Right lobe of liver (tissue), 6 donors: Measurements from ENCODE around the gene POFUT2. TPM values are rescaled to one million over a fixed set of nuclear protein-coding genes. Genes with fewer than 3 reads are reported as not detected.

Experiments used
- ATAC-seq, 4 donors: fragments of 200-7000 bp; cut with Tn5 transposase; one replicate each; pipeline ENCODE4 v1.9.1; 2020; ENCODE audit warnings: mild to moderate bottlenecking in 4 of 4, moderate library complexity in 4 of 4
- DNase-seq, 3 donors: peaks; one replicate each; pipeline ENCODE4 v3.0.0-alpha.2; 2020
- H3K27ac ChIP-seq, 3 donors: fragments of 200-600 bp; one replicate each; pipeline ENCODE4 v1.8.0; 2022
- H3K27me3 ChIP-seq, 2 donors: fragments of 200-600 bp; one replicate each; pipeline ENCODE4 v1.8.0; 2022
- H3K36me3 ChIP-seq, 4 donors: fragments of 200-600 bp; sonication (generic) in 1 of 4; one replicate each; pipeline versions ENCODE4 v1.5.1 to v1.8.0; 2017 to 2022; ENCODE audit warnings: control low read depth in 1 of 4
- H3K4me1 ChIP-seq, 4 donors: fragments of 200-600 bp; sonication (generic) in 1 of 4; one replicate each; pipeline versions ENCODE4 v1.5.1 to v1.8.0; 2017 to 2022; ENCODE audit warnings: control low read depth in 1 of 4
- H3K4me3 ChIP-seq, 3 donors: fragments of 200-600 bp; one replicate each; pipeline ENCODE4 v1.8.0; 2022
- H3K9me3 ChIP-seq, 4 donors: fragments of 200-600 bp; sonication (generic) in 1 of 4; one replicate each; pipeline versions ENCODE4 v1.5.1 to v1.8.0; 2017 to 2022; ENCODE audit warnings: control low read depth in 1 of 4
- POLR2A ChIP-seq: fragments of 450-650 bp; IDR thresholded peaks from one replicate; pipeline ENCODE4 v1.6.1; 2017; ENCODE audit warnings: antibody characterized with exemption, mild to moderate bottlenecking
- WGBS: methylation state at CpG from one replicate; pipeline ENCODE4 v1.1.6; 2018; ENCODE audit warnings: low coverage, low lambda C conversion rate; ENCODE audit not compliant: insufficient coverage; ENCODE audit errors: missing lambda C conversion rate; 5-methylcytosine and 5-hydroxymethylcytosine counted together
- intact Hi-C, 2 donors: fragments of 100-400 bp; cut with DNase I; formaldehyde crosslinking; loops; one replicate each; pipeline versions ENCODE4 v1.11.2 to v1.14.1; 2022
- total RNA-seq, 6 experiments: library from RNA; depleted of rRNA in 2 of 6; stranded (reverse); fragments of >200 nt in 2 of 6; fragmentation: NEBNext Ultra II Directional in 3 of 6; extraction: Animal tissue kit (Norgen Biotek cat#: 25700) in 3 of 6; gene quantifications; one replicate each; pipeline versions ENCODE4 v1.1.0 to v1.2.4, GENCODE V29; 2016 to 2023
- TF ChIP-seq, protein P1 (sequence below), 4 donors: fragments of 200-600 bp in 3 of 4; fragments of 450-650 bp in 1 of 4; IDR thresholded peaks; one replicate each; pipeline versions ENCODE4 v1.5.1 to v1.8.0; 2016 to 2022; ENCODE audit warnings: antibody characterized with exemption in 4 of 4, mild to moderate bottlenecking in 2 of 4
- donor health status: DM: no; HTN: yes; CAD: no.
- donor health status: DM: no; HTN: no; CAD: no.
- donor health status: DM: no; HTN: no; CAD: no.
- donor health status: DM: no; HTN: yes; CAD: no.
- donor health status: DM: no; HTN: yes; CAD: no.

POFUT2 gene
- total RNA-seq, 6 experiments from 2014 or later = 10.5 to 22.0 (median 13.7) TPM

DNA sequence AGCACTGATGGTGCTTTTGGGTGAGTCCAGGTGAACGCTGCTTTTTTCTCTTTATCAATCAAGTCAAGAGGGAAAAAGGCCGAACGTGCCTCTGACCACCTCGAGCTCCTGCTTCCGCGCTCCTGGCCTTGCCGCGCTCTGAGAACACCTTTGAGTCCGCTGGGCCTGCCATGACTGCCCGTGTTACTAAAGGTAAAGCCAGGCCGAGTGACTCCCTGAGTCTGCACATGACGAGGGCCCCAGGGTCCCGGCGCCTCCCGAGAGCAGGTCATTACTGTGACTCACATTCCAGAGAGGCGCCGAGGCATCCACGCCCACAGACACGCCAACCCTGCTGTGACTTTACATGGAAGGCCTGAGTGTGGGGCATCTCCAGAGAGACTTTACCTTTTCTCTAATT lies 11.1 kb downstream of the POFUT2 start:
- H3K36me3 ChIP-seq = peaks cover 0 to 62% (median 23%) of the 10 kb centered on the region in 4 donors
- 92% methylated on average over 5 of the region's 19 CpGs for WGBS
- H3K27ac ChIP-seq = no peak overlapping the region
- ATAC-seq (peak in 1 of 4 donors; percentile 33), DNase-seq (peak; percentile 15 to 40 (median 39))
- no peaks in the 10 kb centered on the region for H3K4me1 ChIP-seq
- intact Hi-C loops = no loop called here
- no peak overlapping the region for H3K4me3 ChIP-seq
- H3K27me3 ChIP-seq = no peaks in the 10 kb centered on the region
- TF ChIP-seq, protein P1, sequence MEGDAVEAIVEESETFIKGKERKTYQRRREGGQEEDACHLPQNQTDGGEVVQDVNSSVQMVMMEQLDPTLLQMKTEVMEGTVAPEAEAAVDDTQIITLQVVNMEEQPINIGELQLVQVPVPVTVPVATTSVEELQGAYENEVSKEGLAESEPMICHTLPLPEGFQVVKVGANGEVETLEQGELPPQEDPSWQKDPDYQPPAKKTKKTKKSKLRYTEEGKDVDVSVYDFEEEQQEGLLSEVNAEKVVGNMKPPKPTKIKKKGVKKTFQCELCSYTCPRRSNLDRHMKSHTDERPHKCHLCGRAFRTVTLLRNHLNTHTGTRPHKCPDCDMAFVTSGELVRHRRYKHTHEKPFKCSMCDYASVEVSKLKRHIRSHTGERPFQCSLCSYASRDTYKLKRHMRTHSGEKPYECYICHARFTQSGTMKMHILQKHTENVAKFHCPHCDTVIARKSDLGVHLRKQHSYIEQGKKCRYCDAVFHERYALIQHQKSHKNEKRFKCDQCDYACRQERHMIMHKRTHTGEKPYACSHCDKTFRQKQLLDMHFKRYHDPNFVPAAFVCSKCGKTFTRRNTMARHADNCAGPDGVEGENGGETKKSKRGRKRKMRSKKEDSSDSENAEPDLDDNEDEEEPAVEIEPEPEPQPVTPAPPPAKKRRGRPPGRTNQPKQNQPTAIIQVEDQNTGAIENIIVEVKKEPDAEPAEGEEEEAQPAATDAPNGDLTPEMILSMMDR (IDR thresholded peaks at IDR 0.05) = no peak
- TF ChIP-seq POLR2A = no peak
- peaks cover 0 to 3% (median 0%) of the 10 kb centered on the region in 4 donors for H3K9me3 ChIP-seq

GRCh38 chr21:45270306-45270821 lies 17.3 kb downstream of the POFUT2 start:
- H3K36me3 ChIP-seq = peaks cover 0 to 39% (median 13%) of the 10 kb centered on the region in 4 donors
- intact Hi-C loops = no loop called here
- peak; percentile 30 to 64 (median 48) for ATAC-seq

DNA sequence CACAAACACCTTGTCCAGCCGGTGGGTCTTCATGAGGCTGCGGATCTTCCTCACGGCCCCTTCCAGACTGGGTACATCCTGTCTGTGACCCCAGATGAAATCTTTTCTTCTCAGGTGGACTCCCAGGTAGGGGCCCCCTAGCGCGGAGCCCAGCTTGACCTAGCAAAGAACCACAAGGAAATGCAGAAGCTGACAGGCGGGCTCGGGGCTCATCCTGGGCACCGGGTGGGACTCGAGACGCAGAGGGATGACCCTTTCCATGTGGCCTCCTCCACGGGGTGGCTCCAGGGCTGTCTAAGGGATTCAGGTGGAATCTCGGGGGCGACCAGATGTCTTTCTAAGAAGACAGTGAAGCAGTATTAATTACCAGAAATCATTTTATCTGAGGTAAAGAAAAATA lies 17.8 kb downstream of the POFUT2 start:
- TF ChIP-seq, protein P1 (IDR thresholded peaks at IDR 0.05) = no peak
- TF ChIP-seq POLR2A = no peak
- 82% methylated on average over 3 of the region's 13 CpGs for WGBS
- H3K4me1 ChIP-seq = no peaks in the 10 kb centered on the region
- H3K9me3 ChIP-seq = peaks cover 0 to 6% (median 0%) of the 10 kb centered on the region in 4 donors
- DNase-seq (peak in 2 of 3 donors; percentile 23 to 44), ATAC-seq (no peak)
- intact Hi-C loops = loop anchor here in 1 of 2 donors (10.0 kb wide), 1 partner anchor 125 kb away; no protein-coding TSS in a partner anchor
- no peak overlapping the region for H3K27ac ChIP-seq
- H3K4me3 ChIP-seq = no peak overlapping the region
- H3K27me3 ChIP-seq = no peaks in the 10 kb centered on the region
- H3K36me3 ChIP-seq = peaks cover 0 to 39% (median 15%) of the 10 kb centered on the region in 4 donors

More at GRCh38 chr21:45270306-45270821, 17.3 kb downstream of the POFUT2 start:
- no peaks in the 10 kb centered on the region for H3K27me3 ChIP-seq
- TF ChIP-seq, protein P1 (IDR thresholded peaks at IDR 0.05) = peak in 3 of 4 donors; percentile 26 to 38 (median 37)
- no peak for TF ChIP-seq POLR2A
- H3K9me3 ChIP-seq = peaks cover 0 to 6% (median 0%) of the 10 kb centered on the region in 4 donors
- no peaks in the 10 kb centered on the region for H3K4me1 ChIP-seq
- H3K4me3 ChIP-seq = no peak overlapping the region
- DNase-seq = peak in 2 of 3 donors; percentile 52 to 57
- H3K27ac ChIP-seq = no peak overlapping the region
- 92% methylated on average over 4 of the region's 13 CpGs for WGBS

DNA sequence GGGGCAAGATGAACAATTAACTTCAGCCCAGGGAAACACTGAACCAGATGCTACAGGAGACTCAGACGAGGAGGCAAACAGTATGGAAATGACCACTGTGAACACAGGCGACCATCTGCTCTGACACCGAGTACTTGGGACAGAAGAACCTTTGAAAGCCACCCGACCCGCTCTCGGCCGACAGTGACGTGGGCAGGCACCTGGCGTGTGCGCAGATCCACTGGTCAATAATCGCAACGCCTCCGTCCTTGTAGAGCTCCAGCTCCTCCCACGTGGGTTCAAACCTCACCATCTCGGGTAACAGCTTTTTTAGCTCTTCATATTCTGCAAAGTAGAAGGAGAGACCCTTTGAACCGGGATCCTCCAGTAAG lies 20.3 kb downstream of the POFUT2 start:
- H3K36me3 ChIP-seq = peaks cover 0 to 39% (median 13%) of the 10 kb centered on the region in 4 donors
- no peaks in the 10 kb centered on the region for H3K27me3 ChIP-seq
- no peak overlapping the region for H3K4me3 ChIP-seq
- ATAC-seq (no peak), DNase-seq (peak in 1 of 3 donors; percentile 30)
- peaks cover 0 to 4% (median 0%) of the 10 kb centered on the region in 4 donors for H3K4me1 ChIP-seq
- WGBS = 95% methylated on average over 4 of the region's 16 CpGs
- intact Hi-C loops = loop anchor here in 1 of 2 donors (10.0 kb wide), 1 partner anchor 123 kb away; no protein-coding TSS in a partner anchor
- TF ChIP-seq POLR2A = no peak
- TF ChIP-seq, protein P1 (IDR thresholded peaks at IDR 0.05) = no peak
- H3K9me3 ChIP-seq = peaks cover 0 to 6% (median 0%) of the 10 kb centered on the region in 4 donors
- no peak overlapping the region for H3K27ac ChIP-seq
